Activated CD4-positive, alpha-beta T cell treated with anti-CD3 and anti-CD28 coated beads, Interleukin-2, amount 50 U/mL, for 4 hours (primary cell): ENCODE data around the gene NUP210.
A peak's percentile ranks its signal among the peaks of the same experiment; 100 is the strongest.

ENCODE experiments used
- DNase-seq, 2 experiments: peaks; one replicate each; pipeline ENCODE4 v3.0.0-alpha.2; 2020

NUP210 gene

GRCh38 chr3:13373975-13374586, 46.0 kb downstream of the NUP210 start:
- no peak for DNase-seq

- no peak for DNase-seq
These were observed 47.5 kb downstream of the NUP210 start for GRCh38 chr3:13372656-13373055.

- DNase-seq, result no peak
These were observed 48.0 kb downstream of the NUP210 start for GRCh38 chr3:13372126-13372525.

DNA sequence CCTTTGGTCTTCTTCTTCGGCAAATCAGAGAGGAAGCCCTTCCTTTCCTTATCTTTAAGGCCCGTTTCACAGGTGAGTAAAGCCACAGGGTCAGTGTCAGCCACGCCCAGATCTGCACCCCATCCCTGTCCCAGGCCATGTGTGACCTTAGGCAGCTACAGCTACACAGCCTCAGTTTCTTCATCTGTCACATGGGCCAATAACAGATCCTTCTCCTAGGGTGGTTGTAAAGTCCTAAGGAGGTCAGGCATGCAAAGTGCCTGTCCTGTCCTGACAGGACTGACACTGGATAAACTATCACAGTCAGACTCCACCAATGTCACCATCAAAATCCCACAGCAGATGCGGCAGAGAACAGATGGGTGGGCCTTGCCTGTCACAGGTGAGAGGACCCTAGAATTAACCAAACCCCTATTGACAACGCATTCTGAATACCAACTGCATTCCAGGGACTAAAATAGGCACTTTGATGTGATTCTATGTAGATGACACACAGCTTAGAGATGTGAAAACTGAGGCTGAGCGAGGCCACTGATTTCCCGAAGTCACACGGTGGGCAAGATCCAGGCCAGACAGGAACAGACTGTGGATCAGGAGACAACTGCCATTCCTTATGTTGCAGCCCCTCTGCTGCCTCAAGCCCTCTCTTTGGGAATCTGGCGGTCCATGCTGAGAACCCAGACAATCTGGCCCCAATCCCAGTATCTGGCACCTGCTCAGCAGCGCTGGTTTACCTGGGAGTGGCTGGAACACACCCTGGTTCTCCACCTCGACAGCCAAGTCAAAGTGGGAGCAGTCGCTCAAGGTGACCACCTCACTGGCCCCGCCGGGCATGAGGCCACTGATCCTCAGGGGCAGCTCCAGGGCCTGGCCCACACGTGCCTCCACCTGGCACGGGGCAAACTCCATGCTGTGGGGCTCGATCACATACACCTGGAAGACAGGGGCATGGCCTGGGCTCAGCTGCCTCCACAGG, 48.7 kb downstream of the NUP210 start:
- DNase-seq, result no peak

DNA sequence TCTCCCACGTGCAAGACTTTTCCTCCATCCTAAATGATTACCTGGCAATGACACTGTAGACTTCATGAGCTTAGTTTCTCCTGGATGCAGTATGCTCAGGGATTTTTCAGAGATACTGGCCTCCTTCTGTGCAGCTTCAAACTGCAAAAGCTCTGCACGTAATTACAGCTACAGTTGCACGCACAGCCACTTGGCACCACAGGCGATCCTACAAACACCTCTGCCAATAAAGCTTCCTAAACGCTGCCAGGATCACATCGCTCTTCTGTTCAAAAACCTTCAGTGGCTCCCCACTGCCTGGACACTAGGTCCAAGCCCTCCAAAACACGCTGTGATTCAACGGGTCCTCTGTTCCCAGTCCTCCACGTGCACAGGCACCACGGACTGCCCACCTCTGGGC, 49.5 kb downstream of the NUP210 start:
- no peak for DNase-seq

DNA sequence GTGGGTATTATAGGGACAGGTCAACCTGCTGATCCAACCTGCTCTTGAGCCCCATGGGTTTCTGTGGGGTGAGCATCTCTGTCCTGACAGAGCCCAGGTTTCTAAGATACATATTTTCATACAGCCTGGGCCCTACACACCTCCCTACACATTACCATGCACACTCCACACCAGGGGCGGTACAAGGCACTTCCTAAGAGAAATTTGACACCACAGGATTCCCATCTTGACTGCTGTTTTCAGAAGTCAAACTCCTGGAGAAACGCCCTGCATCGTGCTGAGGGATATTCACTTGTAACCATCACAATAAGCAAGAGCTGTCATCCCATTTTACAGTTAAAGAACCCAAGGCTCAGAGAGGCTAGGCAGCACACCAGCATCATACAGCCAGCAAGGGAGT, 50.1 kb downstream of the NUP210 start:
- DNase-seq, result no peak

- no peak for DNase-seq
These were observed 51.3 kb downstream of the NUP210 start for GRCh38 chr3:13368834-13369233.

DNA sequence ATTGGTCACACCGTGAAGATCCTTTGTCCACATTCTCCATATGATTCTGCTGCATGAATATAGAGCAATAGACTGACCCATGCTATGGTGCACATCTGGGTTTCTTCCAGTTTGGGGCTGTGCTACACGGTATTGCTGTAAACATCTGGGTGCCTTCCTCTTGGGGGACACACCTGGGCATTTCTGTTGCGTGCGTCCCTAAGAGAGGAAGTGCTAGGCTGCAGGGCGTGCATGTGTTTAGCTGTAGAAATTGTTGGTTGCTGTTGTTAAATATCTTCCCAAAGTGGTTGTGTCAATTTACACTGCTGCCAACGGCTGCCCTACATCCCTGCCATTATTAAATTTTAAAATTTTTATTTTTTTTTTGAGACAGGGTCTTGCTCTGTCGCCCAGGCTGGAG, 52.4 kb downstream of the NUP210 start:
- no peak for DNase-seq

DNA sequence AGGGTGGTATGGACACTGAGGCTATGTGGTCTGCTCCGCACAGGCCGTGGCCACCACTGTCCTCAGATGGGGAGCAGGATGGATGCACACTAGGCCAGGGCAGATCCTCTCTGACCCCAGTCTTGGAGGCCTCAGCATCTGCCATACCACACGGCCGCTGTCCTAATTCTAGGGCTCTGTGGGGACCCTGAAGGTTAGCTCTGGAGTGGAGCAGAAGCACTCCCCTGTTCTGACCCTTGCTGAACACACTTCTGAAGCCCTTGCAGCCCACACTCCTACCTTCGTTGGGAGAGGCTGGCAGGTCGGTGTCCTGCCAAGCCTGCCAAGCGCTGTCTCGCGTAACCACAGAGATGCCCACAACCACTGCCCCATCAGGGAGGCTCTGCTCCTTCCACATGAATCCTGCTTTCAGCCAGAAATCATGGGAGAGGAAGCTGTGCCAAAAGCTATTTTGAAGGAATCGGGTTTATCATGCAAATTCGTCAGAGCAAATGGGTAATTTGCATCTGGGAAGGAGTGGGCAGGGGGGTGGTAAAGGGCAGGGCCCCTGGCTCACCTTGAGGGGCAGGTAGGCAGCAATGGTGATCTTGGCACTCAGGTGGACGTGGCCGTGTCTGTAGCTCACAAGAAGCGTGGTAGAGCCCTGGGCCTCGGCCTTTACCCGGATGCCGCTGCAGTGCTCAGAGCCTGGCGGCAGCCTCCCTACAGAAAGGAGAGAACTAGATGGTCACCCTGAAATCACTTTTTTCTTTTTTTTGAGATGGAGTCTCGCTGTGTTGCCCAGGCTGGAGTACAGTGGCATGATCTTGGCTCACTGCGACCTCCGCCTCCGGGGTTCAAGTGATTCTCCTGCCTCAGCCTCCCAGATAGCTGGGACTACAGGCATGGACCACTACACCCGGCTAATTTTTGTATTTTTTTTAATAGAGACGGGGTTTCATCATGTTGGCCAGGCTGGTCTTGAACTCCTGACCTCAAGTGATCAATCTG, 54.4 kb downstream of the NUP210 start:
- DNase-seq, result no peak

- DNase-seq, result no peak
These were observed 55.4 kb downstream of the NUP210 start for GRCh38 chr3:13364602-13365271.

- no peak for DNase-seq
These were observed 57.6 kb downstream of the NUP210 start for GRCh38 chr3:13362551-13362950.

GRCh38 chr3:13359916-13360315, 60.2 kb downstream of the NUP210 start:
- no peak for DNase-seq

DNA sequence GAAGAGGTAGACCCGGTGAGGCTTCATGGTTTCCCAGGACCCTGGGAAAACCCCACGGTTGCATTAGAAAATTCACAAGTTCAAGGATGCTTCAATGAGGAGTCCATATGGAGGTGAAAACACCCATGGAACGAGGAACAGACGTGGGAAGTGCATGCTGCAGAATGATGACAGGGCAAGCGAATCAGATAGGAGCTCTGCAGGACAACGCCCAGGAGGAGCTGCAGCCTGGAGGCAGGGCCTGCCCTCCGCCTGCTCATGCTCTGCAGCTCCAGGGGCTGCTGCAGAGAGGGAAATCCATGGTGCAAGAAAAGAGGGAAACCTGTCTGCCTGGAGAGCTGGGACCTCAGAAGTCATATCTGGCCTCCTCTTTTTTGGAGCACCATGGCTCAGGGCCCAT, 61.5 kb downstream of the NUP210 start:
- no peak for DNase-seq

DNA sequence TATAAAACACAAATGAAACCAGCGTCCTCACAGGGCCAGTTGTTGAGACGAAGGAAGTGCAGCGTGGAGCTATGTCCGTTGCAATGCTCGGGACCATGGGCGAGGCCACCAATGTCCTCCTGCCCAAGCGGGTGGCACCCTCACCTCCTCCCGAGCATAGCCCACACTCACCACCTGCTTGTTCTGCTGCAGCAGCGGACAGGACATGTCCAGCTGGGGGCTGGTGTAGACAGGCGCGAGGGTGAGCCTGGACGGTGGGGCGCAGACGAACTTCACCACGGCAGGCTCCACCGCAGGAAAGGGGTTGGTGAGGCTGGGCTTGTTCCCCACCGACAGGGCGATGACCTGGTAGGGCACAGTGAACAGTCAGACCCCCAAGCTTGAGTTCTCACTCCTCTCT, 62.1 kb downstream of the NUP210 start:
- DNase-seq, result no peak

GRCh38 chr3:13357074-13357473, 63.0 kb downstream of the NUP210 start:
- no peak for DNase-seq

GRCh38 chr3:13353936-13354542, 66.1 kb downstream of the NUP210 start:
- DNase-seq, result no peak

DNA sequence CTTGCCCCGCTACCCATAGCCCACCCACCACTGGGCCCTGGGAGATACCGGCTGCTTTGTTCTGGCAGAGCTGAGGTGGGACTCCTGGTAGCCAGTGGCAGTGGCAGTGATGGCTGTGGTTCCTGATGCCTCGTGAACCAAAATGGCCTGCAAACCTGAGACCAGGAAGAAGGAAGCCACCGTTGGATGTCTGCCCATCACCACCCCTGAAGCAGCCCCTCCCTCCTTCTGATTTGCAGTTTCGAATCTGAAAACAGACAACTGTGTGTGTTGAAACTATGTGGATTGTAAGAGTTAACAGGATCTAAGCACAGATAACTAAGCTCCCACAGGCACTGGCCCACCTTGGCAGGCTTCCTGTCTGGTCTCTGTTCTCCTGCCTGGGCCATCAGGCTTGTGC, 66.6 kb downstream of the NUP210 start:
- no peak for DNase-seq

DNA sequence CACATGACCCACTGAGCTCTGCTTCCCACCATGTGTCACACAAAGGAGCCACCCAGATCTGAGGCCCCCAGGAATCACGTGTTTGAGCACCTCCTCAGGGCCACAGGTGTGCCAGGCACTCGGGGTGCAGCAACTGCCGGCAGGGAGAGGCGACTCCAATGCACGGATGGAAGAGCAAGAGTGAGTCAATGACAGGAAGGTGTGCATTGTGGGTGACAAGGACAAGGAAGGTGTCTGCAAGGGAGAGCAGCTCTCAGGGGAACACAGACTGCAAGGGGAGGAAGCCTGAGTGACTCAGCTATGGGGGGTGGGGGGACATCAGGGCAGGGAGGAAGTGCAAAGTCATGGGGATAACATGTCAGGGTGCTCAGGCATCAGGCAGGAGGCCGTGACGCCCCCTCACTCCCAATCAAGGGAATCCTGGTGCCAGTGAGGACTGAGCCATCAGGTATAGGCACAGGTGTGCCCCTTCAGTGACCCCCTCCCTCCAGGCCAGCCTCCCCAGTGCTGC, 67.4 kb downstream of the NUP210 start:
- peak in 1 of 2 experiments; percentile 16 for DNase-seq

- DNase-seq, result no peak
These were observed 70.3 kb downstream of the NUP210 start for GRCh38 chr3:13349823-13350222.

- DNase-seq, result no peak
These were observed 71.3 kb downstream of the NUP210 start for GRCh38 chr3:13348661-13349396.

DNA sequence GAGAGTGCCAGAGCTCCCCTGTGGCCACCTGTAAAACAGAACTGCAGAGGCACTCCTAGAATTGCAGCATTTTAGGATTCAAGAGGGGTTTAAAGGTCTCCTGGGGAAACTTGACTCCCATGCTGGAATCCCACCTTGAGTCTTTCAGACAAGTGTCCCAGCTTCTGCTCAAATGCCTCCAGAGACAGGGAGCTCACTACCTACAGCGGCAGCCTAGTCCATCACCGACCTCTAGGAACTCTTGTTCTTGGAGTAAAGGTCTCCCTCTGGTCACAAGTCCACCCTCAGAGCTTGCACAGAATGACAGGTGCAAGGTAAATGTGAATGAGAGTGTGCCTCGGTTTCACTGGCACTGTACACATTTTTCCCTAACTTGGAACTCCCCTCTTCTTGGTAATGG, 72.0 kb downstream of the NUP210 start:
- DNase-seq, result no peak
